ENCODE measurements around the gene ALDH9A1.

GRCh38 chr1:165616054-165616612 lies 82.2 kb downstream of the ALDH9A1 start:
- TF ChIP-seq POLR2AphosphoS5 (IDR thresholded peaks at IDR 0.05) (no peak), CTCF (IDR thresholded peaks at IDR 0.05) (no peak)
